ENCODE results near the gene RPUSD4.

RPUSD4 gene

DNA sequence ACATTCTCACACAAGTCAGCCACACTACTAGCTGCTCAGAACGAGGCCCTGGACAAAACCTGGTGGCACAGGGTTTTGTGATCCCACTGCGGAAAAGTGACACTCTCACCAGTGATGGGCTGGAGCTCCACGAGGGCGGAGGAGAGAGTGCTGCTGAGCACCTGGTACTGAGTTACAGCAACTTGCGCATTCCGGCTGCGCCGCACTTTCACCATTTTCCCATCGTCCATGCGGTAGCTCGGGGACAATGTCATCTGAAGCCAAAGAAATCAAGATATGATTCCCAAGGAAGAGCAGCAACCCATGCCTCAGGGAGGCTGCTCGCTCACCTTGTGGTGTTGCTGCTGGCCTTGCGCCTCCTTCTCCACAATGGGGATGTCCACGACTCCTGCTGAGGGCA, 6.1 kb downstream of the RPUSD4 start:
- Histone ChIP-seq H3K4me1 (no peaks in the 10 kb centered on the region), H3K27me3 (no peaks in the 10 kb centered on the region), H3K4me3 (ENCODE audit: low read depth, low read length) (no peak overlapping the region), H3K9me3 (no peaks in the 10 kb centered on the region), H3K36me3 (peaks cover 88% of the 10 kb centered on the region)
- no peak for DNase-seq
- TF ChIP-seq, protein P1, sequence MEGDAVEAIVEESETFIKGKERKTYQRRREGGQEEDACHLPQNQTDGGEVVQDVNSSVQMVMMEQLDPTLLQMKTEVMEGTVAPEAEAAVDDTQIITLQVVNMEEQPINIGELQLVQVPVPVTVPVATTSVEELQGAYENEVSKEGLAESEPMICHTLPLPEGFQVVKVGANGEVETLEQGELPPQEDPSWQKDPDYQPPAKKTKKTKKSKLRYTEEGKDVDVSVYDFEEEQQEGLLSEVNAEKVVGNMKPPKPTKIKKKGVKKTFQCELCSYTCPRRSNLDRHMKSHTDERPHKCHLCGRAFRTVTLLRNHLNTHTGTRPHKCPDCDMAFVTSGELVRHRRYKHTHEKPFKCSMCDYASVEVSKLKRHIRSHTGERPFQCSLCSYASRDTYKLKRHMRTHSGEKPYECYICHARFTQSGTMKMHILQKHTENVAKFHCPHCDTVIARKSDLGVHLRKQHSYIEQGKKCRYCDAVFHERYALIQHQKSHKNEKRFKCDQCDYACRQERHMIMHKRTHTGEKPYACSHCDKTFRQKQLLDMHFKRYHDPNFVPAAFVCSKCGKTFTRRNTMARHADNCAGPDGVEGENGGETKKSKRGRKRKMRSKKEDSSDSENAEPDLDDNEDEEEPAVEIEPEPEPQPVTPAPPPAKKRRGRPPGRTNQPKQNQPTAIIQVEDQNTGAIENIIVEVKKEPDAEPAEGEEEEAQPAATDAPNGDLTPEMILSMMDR (IDR thresholded peaks at IDR 0.05; ENCODE audit: low read depth, low read length) = no peak

DNA sequence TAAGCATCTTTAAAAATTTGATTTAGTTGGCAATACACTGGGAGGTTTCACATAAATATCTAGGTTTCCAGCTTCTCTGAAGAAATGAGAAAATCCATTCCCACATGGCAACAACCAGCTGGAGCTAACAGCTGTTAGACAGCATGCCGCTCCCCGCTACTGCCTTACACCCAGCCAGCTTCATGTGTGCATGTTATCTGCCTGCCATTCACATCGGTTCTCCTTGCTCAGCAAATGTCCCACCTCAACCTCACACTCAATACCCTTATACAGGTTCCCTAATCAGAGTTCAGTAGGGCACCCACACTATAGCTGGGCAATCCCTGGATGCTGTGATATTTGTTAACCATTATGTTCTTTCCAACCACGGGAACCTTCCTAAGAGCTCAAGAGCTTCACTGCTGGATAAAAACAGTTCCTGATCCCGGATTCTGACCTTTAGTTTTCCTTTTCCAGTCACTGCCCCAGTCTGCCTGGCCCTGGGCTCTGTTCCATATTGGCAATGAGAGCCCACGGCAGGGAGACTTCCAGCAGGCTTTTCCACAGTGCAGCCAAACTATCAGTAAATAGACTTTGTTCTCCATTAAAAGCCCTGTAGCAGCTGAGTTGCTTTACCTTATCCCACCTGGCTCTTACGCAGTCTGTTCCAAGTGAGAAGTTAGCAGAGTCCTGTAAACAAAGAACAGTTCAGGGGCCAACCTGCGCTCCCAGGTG, 8.6 kb downstream of the RPUSD4 start:
- H3K4me1 ChIP-seq = no peaks in the 10 kb centered on the region
- H3K27me3 ChIP-seq = no peaks in the 10 kb centered on the region
- H3K4me3 ChIP-seq (ENCODE audit: low read depth, low read length) = no peak overlapping the region
- TF ChIP-seq, protein P1 (IDR thresholded peaks at IDR 0.05; ENCODE audit: low read depth, low read length) = no peak
- H3K9me3 ChIP-seq = no peaks in the 10 kb centered on the region
- no peak for DNase-seq
- peaks cover 89% of the 10 kb centered on the region for H3K36me3 ChIP-seq

DNA sequence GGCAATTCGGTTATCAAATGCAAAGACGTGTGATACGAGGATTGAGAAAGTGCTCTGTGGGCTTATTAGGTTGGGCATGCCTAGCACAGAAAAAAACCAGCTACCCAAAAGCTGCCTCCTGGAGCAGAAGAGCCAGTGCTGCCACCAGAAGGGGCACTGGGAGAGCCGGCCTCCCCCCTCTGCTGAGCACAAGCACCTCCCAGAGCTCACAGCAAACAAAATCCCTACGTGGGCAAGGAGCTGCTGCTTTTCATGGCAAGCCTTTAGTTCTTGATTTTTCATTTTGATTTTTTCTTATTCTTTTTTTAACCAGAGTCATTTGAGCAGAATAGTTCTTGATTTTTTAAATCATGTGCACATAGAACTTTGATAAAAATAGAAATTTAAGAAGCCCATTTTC, 12.8 kb downstream of the RPUSD4 start:
- H3K9me3 ChIP-seq = no peaks in the 10 kb centered on the region
- no peak overlapping the region for H3K4me3 ChIP-seq (ENCODE audit: low read depth, low read length)
- TF ChIP-seq, protein P1 (IDR thresholded peaks at IDR 0.05; ENCODE audit: low read depth, low read length) = no peak
- peaks cover 4% of the 10 kb centered on the region for H3K4me1 ChIP-seq
- no peaks in the 10 kb centered on the region for H3K27me3 ChIP-seq
- no peak for DNase-seq
- H3K36me3 ChIP-seq = peaks cover 81% of the 10 kb centered on the region

DNA sequence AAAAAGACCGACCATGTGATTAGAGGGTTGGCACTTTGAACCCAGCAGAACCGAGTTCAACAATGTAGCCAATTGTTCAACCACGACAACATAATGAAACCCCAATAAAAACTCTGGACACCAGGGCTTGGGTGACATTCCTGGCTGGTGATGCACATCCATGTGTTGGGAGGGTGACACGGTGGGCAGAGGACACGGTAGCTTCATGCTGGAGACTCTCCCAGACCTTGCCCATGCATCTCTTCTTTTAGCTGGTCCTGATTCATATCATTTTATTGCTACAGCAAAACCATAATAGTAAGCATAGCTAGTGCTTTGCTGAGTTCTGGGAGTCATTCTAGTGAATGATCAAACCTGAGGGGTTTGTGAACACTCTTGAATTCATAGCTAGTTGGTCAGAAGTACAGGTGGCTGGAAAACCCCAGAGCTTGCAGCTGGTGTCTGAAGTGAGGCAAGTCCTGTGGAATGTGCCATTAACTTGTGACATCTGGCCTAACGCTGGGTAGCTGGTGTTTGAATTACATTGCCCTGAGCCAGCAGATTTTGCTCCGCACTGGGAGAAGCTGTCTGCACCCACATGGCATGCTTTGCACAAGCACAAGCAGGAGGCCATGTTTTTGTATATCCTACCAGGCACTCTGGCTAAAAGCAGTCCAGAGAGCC, 14.0 kb downstream of the RPUSD4 start:
- TF ChIP-seq, protein P1 (IDR thresholded peaks at IDR 0.05; ENCODE audit: low read depth, low read length) = no peak
- Histone ChIP-seq H3K27me3 (no peaks in the 10 kb centered on the region), H3K9me3 (no peaks in the 10 kb centered on the region), H3K36me3 (peaks cover 81% of the 10 kb centered on the region), H3K4me1 (peaks cover 5% of the 10 kb centered on the region), H3K4me3 (ENCODE audit: low read depth, low read length) (no peak overlapping the region)
- DNase-seq = no peak

DNA sequence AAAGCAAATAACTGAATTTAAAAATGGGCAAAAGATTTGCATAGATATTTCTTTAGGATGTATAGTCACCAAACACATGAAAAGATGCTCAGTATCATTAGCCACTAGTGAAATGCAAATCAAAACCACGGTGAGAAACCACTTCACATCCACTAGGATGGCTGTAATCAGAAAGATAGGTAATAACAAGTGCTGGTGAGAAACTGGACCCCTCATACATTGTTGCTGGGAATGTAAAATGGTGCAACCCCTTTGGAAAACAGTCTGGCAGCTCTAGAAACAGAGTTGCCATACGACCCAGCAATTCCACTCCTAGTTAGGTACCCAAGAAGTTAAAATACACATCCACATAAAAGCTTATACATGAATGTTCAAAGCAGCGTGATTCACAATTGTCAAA, 16.3 kb downstream of the RPUSD4 start:
- H3K4me3 ChIP-seq (ENCODE audit: low read depth, low read length) = no peak overlapping the region
- peaks cover 82% of the 10 kb centered on the region for H3K36me3 ChIP-seq
- H3K27me3 ChIP-seq = no peaks in the 10 kb centered on the region
- no peaks in the 10 kb centered on the region for H3K9me3 ChIP-seq
- peaks cover 15% of the 10 kb centered on the region for H3K4me1 ChIP-seq
- DNase-seq = no peak
- TF ChIP-seq, protein P1 (IDR thresholded peaks at IDR 0.05; ENCODE audit: low read depth, low read length) = no peak

DNA sequence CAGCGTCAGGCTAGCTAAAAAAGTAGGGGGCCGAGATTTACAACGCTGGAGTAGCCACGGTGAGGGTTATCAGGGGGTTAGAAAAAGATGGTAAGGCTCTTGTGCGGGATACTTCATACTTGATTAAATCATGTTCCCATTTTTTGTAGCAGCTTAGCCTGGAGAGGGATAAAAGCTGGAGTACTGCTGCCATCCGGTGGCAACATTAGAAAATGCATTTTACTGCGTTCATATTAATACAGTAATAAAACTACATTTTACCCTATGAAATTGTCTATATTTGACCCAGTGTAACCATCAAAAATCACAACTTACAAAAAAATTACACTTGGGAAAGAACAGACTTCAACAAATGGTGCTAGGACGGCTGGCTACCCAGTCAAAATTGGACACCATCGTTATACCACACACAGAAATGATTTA, 17.3 kb downstream of the RPUSD4 start:
- H3K4me3 ChIP-seq (ENCODE audit: low read depth, low read length) = no peak overlapping the region
- no peaks in the 10 kb centered on the region for H3K9me3 ChIP-seq
- H3K4me1 ChIP-seq = peaks cover 15% of the 10 kb centered on the region
- peaks cover 75% of the 10 kb centered on the region for H3K36me3 ChIP-seq
- no peaks in the 10 kb centered on the region for H3K27me3 ChIP-seq
- DNase-seq = peak; percentile 61
- TF ChIP-seq, protein P1 (IDR thresholded peaks at IDR 0.05; ENCODE audit: low read depth, low read length) = peak; percentile 74

Measured in BE2C (cell line).